H9 (cell line): Measurements from ENCODE around the gene RB1. TPM values are rescaled to one million over a fixed set of nuclear protein-coding genes. Genes with fewer than 3 reads are reported as not detected.

Experiments
- DNase-seq: peaks from one replicate; pipeline ENCODE4 v3.0.0-alpha.2; 2017
- H2AFZ ChIP-seq: one replicate; pipeline ENCODE4 v1.6.1; 2013; ENCODE audit warnings: mild to moderate bottlenecking, low read length, control low read depth, moderate library complexity
- H2AK5ac ChIP-seq: 2 replicates; pipeline ENCODE4 v1.6.1; 2013; ENCODE audit warnings: low read length, control low read depth, mixed read lengths; ENCODE audit not compliant: insufficient read length
- H2BK120ac ChIP-seq: one replicate; pipeline ENCODE4 v1.6.1; 2013; ENCODE audit warnings: low read depth, mild to moderate bottlenecking, low read length, control low read depth, inconsistent platforms; ENCODE audit not compliant: poor library complexity, severe bottlenecking
- H2BK12ac ChIP-seq: 2 replicates; pipeline ENCODE4 v1.6.1; 2013; ENCODE audit warnings: low read length, control low read depth, mixed read lengths, low read depth; ENCODE audit not compliant: insufficient read length
- H2BK15ac ChIP-seq: 2 replicates; pipeline ENCODE4 v1.6.1; 2013; ENCODE audit warnings: low read depth, low read length, control low read depth
- H2BK20ac ChIP-seq: one replicate; pipeline ENCODE4 v1.6.1; 2013; ENCODE audit warnings: low read depth, mild to moderate bottlenecking, low read length, control low read depth, inconsistent platforms; ENCODE audit not compliant: poor library complexity, severe bottlenecking
- H2BK5ac ChIP-seq: 2 replicates; pipeline ENCODE4 v1.6.1; 2013; ENCODE audit warnings: low read length, control low read depth, mixed read lengths; ENCODE audit not compliant: insufficient read length
- H3K14ac ChIP-seq: 2 replicates; pipeline ENCODE4 v1.6.1; 2013; ENCODE audit warnings: low read length, control low read depth; ENCODE audit not compliant: insufficient read depth
- H3K18ac ChIP-seq: 2 replicates; pipeline ENCODE4 v1.6.1; 2013; ENCODE audit warnings: low read depth, mild to moderate bottlenecking, mixed read lengths, low read length, control low read depth; ENCODE audit not compliant: insufficient read length
- H3K23ac ChIP-seq: 2 replicates; pipeline ENCODE4 v1.6.1; 2013; ENCODE audit warnings: low read length, control low read depth, mixed read lengths, low read depth; ENCODE audit not compliant: insufficient read length
- H3K23me2 ChIP-seq: 2 replicates; pipeline ENCODE4 v1.6.1; 2013; ENCODE audit warnings: low read depth, mild to moderate bottlenecking, mixed read lengths, low read length, control low read depth; ENCODE audit not compliant: insufficient read length, poor library complexity, severe bottlenecking
- H3K27ac ChIP-seq: 2 replicates; pipeline ENCODE4 v1.5.1; 2013; ENCODE audit warnings: low read length, control low read depth, mixed read lengths, low read depth; ENCODE audit not compliant: insufficient read length
- H3K27me3 ChIP-seq: 2 replicates; pipeline ENCODE4 v1.6.1; 2013; ENCODE audit warnings: low read length, control low read depth, inconsistent platforms; ENCODE audit not compliant: insufficient read depth
- H3K4ac ChIP-seq: 2 replicates; pipeline ENCODE4 v1.6.1; 2013; ENCODE audit warnings: low read depth, mild to moderate bottlenecking, control low read depth, inconsistent platforms, low read length, moderate library complexity
- H3K4me1 ChIP-seq: 2 replicates; pipeline ENCODE4 v1.6.1; 2013; ENCODE audit warnings: low read length, control low read depth, inconsistent platforms; ENCODE audit not compliant: insufficient read depth
- H3K4me2 ChIP-seq: 2 replicates; pipeline ENCODE4 v1.6.1; 2013; ENCODE audit warnings: low read length, control low read depth, mixed read lengths; ENCODE audit not compliant: insufficient read length, insufficient read depth
- H3K56ac ChIP-seq: 2 replicates; pipeline ENCODE4 v1.6.1; 2013; ENCODE audit warnings: low read depth, mild to moderate bottlenecking, mixed read lengths, low read length, control low read depth; ENCODE audit not compliant: insufficient read length
- H3K79me1 ChIP-seq: 2 replicates; pipeline ENCODE4 v1.6.1; 2013; ENCODE audit warnings: low read depth, mild to moderate bottlenecking, moderate library complexity, low read length, control low read depth, inconsistent platforms; ENCODE audit not compliant: insufficient read depth, poor library complexity, severe bottlenecking
- H3K79me2 ChIP-seq: 2 replicates; pipeline ENCODE4 v1.6.1; 2013; ENCODE audit warnings: low read length, control low read depth, inconsistent platforms; ENCODE audit not compliant: insufficient read depth
- H3K9ac ChIP-seq: 2 replicates; pipeline ENCODE4 v1.6.1; 2013; ENCODE audit warnings: low read length, control low read depth, mixed read lengths; ENCODE audit not compliant: insufficient read length; ENCODE audit errors: extremely low read depth
- H3K9me3 ChIP-seq: one replicate; pipeline ENCODE4 v1.6.1; 2013; ENCODE audit warnings: low read depth, low read length, inconsistent platforms; ENCODE audit not compliant: control insufficient read depth
- H3T11ph ChIP-seq: one replicate; pipeline ENCODE4 v1.6.1; 2013; ENCODE audit warnings: mild to moderate bottlenecking, low read length, control low read depth, inconsistent platforms
- H4K20me1 ChIP-seq: one replicate; pipeline ENCODE4 v1.6.1; 2013; ENCODE audit not compliant: control insufficient read depth, insufficient read length, insufficient read depth
- H4K5ac ChIP-seq: 2 replicates; pipeline ENCODE4 v1.6.1; 2013; ENCODE audit warnings: low read depth, mild to moderate bottlenecking, mixed read lengths, low read length, control low read depth; ENCODE audit not compliant: insufficient read length
- H4K8ac ChIP-seq: replicated peaks from 2 replicates; pipeline ENCODE4 v1.6.1; 2013; ENCODE audit warnings: low read length, control low read depth, mixed read lengths, low read depth; ENCODE audit not compliant: insufficient read length
- H4K91ac ChIP-seq: 2 replicates; pipeline ENCODE4 v1.6.1; 2013; ENCODE audit warnings: low read depth, mild to moderate bottlenecking, moderate library complexity, mixed read lengths, low read length, control low read depth; ENCODE audit not compliant: insufficient read length
- H3K27ac Mint-ChIP-seq, 3 experiments: 2 replicates in 2 of 3; 3 replicates in 1 of 3; pipeline ENCODE4 v1.8.0; 2020 to 2021; ENCODE audit warnings: mixed read lengths in 3 of 3, mild to moderate bottlenecking in 1 of 3, moderate library complexity in 1 of 3
- H3K27me3 Mint-ChIP-seq: 2 replicates; pipeline ENCODE4 v1.8.0; 2021; ENCODE audit warnings: low read depth, mild to moderate bottlenecking, moderate library complexity, mixed read lengths
- H3K36me3 Mint-ChIP-seq, 3 experiments: 2 replicates in 2 of 3; 3 replicates in 1 of 3; pipeline ENCODE4 v1.8.0; 2020 to 2021; ENCODE audit warnings: low read depth in 3 of 3, mixed read lengths in 3 of 3; ENCODE audit not compliant: insufficient read depth in 1 of 3
- H3K4me1 Mint-ChIP-seq, 2 experiments: 2 replicates each; pipeline ENCODE4 v1.8.0; 2020; ENCODE audit warnings: mixed read lengths in 2 of 2
- H3K4me3 Mint-ChIP-seq, 2 experiments: 2 replicates in 1 of 2; 3 replicates in 1 of 2; pipeline ENCODE4 v1.8.0; 2020 to 2021; ENCODE audit warnings: mild to moderate bottlenecking in 2 of 2, mixed read lengths in 2 of 2, moderate library complexity in 1 of 2
- H3K9me3 Mint-ChIP-seq, 2 experiments: 2 replicates in 1 of 2; 3 replicates in 1 of 2; pipeline ENCODE4 v1.8.0; 2020; ENCODE audit warnings: mild to moderate bottlenecking in 2 of 2, mixed read lengths in 2 of 2, moderate library complexity in 1 of 2
- WGBS: extraction: QIAGEN DNeasy Blood & Tissue Kit; methylation state at CpG from one replicate; pipeline ENCODE4 v1.1.7; 2013; ENCODE audit warnings: missing lambda C conversion rate, low lambda C conversion rate, mixed read lengths; ENCODE audit not compliant: insufficient read length; ENCODE audit errors: extremely low coverage; 5-methylcytosine and 5-hydroxymethylcytosine counted together
- total RNA-seq: library from RNA; stranded (reverse); gene quantifications from 2 replicates; pipeline ENCODE4 v1.2.1, GENCODE V29; 2021
- TF ChIP-seq, protein P1 (sequence below): fragments of 200-600 bp; sonication (generic); conservative IDR thresholded peaks from 3 replicates; pipeline ENCODE4 v1.8.0; 2021; ENCODE audit warnings: antibody characterized with exemption, mild to moderate bottlenecking

The RB1 gene
- total RNA-seq, 1 experiment from 2014 or later, result 20.5 TPM

DNA sequence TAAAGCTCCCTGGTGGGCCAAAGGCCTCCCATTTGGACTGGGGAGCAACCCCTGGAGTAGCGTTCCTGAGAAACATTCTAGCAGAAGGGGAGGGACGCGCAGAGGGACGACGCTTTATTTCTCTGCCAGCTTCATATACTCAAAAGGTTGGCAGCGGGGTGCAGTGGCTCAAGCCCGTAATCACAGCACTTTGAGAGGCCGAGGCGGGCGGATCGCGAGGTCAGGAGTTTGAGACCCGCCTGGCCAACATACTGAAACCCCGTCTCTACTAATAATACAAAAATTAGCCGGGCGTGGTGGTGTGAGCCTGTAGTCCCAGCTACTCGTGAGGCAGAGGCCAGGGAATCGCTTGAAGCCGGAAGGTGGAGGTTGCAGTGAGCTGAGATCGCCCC lies 16.8 kb downstream of the RB1 start:
- TF ChIP-seq, protein P1, sequence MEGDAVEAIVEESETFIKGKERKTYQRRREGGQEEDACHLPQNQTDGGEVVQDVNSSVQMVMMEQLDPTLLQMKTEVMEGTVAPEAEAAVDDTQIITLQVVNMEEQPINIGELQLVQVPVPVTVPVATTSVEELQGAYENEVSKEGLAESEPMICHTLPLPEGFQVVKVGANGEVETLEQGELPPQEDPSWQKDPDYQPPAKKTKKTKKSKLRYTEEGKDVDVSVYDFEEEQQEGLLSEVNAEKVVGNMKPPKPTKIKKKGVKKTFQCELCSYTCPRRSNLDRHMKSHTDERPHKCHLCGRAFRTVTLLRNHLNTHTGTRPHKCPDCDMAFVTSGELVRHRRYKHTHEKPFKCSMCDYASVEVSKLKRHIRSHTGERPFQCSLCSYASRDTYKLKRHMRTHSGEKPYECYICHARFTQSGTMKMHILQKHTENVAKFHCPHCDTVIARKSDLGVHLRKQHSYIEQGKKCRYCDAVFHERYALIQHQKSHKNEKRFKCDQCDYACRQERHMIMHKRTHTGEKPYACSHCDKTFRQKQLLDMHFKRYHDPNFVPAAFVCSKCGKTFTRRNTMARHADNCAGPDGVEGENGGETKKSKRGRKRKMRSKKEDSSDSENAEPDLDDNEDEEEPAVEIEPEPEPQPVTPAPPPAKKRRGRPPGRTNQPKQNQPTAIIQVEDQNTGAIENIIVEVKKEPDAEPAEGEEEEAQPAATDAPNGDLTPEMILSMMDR, result no peak
- H2BK120ac ChIP-seq, result no peak overlapping the region
- no CpG with 5 or more reads among the region's 20 CpGs for WGBS

More for the DNA sequence above, 16.8 kb downstream of the RB1 start:
- Mint-ChIP-seq H3K9me3 (peaks cover 10 to 21% of the 10 kb centered on the region in 2 experiments), H3K4me3 (no peak overlapping the region), H3K4me1 (peaks cover 0 to 8% of the 10 kb centered on the region in 2 experiments; a peak in 2 of 4 replicates), H3K27me3 (no peaks in the 10 kb centered on the region; the same call in 1 of the 2 replicates), H3K27ac (no peak overlapping the region), H3K36me3 (peaks cover 11 to 34% (median 19%) of the 10 kb centered on the region in 3 experiments)
- no peak overlapping the region for H2BK20ac ChIP-seq
- H2BK5ac ChIP-seq, result no peak overlapping the region
- H3K18ac ChIP-seq, result no peak overlapping the region
- no peak overlapping the region for H3K56ac ChIP-seq
- H4K91ac ChIP-seq, result no peak overlapping the region
- H3T11ph ChIP-seq, result no peak overlapping the region
- H3K23me2 ChIP-seq, result no peaks in the 10 kb centered on the region
- H3K79me2 ChIP-seq, result no peaks in the 10 kb centered on the region
- H3K4me2 ChIP-seq, result no peak overlapping the region
- no peak overlapping the region for H2BK12ac ChIP-seq
- H4K20me1 ChIP-seq, result no peaks in the 10 kb centered on the region
- H4K8ac ChIP-seq, result no peak overlapping the region
- H2AK5ac ChIP-seq, result no peak overlapping the region
- no peak overlapping the region for H3K9ac ChIP-seq
- no peaks in the 10 kb centered on the region for H3K27me3 ChIP-seq
- H2AFZ ChIP-seq, result no peak overlapping the region
- no peak overlapping the region for H3K27ac ChIP-seq
- H3K4ac ChIP-seq, result no peak overlapping the region
- H4K5ac ChIP-seq, result no peak overlapping the region
- no peak for DNase-seq
- no peak overlapping the region for H3K23ac ChIP-seq
- H3K79me1 ChIP-seq, result no peaks in the 10 kb centered on the region
- H3K14ac ChIP-seq, result no peak overlapping the region
- H3K4me1 ChIP-seq, result no peaks in the 10 kb centered on the region
- no peak overlapping the region for H2BK15ac ChIP-seq
- no peaks in the 10 kb centered on the region for H3K9me3 ChIP-seq
